Sigmoid colon (tissue), 4 donors: ENCODE data around the gene TMEM108.

Experiments used
- EP300 ChIP-seq, 4 donors: sonication (generic); formaldehyde crosslinking; IDR thresholded peaks; one replicate each; pipeline ENCODE4 v1.6.1; 2017; ENCODE audit warnings: antibody characterized with exemption in 4 of 4
- TF ChIP-seq, protein P1 (sequence below), 4 experiments: fragments of 450-650 bp in 3 of 4; fragments of 200-600 bp in 1 of 4; IDR thresholded peaks; one replicate each; pipeline ENCODE4 v1.5.1; 2016 to 2019; ENCODE audit warnings: antibody characterized with exemption in 4 of 4, mild to moderate bottlenecking in 3 of 4, moderate library complexity in 2 of 4

DNA sequence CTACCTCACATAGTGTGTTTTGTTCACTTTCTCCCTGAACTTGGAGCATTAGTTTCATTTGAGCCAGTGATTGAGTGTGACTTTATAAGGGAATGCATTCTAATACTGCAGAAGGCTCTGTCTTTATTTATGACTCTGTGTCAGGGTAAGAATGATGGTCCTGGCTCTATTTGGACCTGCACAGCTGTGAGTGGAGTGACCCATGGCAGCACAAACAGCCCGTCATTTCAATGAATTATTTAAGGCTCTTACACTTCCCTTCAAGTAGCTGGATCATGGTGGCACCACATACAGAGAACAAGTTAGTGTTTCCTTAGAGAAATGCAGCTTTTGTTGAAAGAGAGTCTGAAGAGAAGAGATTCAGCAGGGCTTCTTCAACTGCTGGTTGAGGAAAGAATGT lies 16.4 kb downstream of the TMEM108 start:
- TF ChIP-seq, protein P1, sequence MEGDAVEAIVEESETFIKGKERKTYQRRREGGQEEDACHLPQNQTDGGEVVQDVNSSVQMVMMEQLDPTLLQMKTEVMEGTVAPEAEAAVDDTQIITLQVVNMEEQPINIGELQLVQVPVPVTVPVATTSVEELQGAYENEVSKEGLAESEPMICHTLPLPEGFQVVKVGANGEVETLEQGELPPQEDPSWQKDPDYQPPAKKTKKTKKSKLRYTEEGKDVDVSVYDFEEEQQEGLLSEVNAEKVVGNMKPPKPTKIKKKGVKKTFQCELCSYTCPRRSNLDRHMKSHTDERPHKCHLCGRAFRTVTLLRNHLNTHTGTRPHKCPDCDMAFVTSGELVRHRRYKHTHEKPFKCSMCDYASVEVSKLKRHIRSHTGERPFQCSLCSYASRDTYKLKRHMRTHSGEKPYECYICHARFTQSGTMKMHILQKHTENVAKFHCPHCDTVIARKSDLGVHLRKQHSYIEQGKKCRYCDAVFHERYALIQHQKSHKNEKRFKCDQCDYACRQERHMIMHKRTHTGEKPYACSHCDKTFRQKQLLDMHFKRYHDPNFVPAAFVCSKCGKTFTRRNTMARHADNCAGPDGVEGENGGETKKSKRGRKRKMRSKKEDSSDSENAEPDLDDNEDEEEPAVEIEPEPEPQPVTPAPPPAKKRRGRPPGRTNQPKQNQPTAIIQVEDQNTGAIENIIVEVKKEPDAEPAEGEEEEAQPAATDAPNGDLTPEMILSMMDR (IDR thresholded peaks at IDR 0.05), result no peak
- no peak for TF ChIP-seq EP300 (IDR thresholded peaks at IDR 0.05)
